Natural killer cell (primary cell): ENCODE results near the gene DHCR24. TPM values are rescaled to one million over a fixed set of nuclear protein-coding genes. Genes with fewer than 3 reads are reported as not detected.

Source experiments
- ATAC-seq, 3 donors: fragments of 150-1000 bp in 2 of 3; fragments of 200-7000 bp in 1 of 3; cut with Tn5 transposase; 1 replicate in 1 of 3; 2 replicates in 2 of 3; pipeline ENCODE4 v1.10.0; 2021; ENCODE audit warnings: mild to moderate bottlenecking in 2 of 3, moderate library complexity in 2 of 3
- DNase-seq, 2 donors: peaks; one replicate each; pipeline versions ENCODE4 v3.0.0 to v3.0.0-alpha.2; 2013 to 2021; ENCODE audit warnings: mixed read lengths in 1 of 2
- H3K27ac ChIP-seq: one replicate; pipeline ENCODE4 v1.5.1; 2013; ENCODE audit warnings: mild to moderate bottlenecking, low read length
- H3K27me3 ChIP-seq: one replicate; pipeline ENCODE4 v1.6.1; 2013; ENCODE audit warnings: low read length; ENCODE audit not compliant: control insufficient read depth, insufficient read depth
- H3K36me3 ChIP-seq: one replicate; pipeline ENCODE4 v1.6.1; 2013; ENCODE audit warnings: low read length; ENCODE audit not compliant: control insufficient read depth, insufficient read depth
- H3K4me1 ChIP-seq: one replicate; pipeline ENCODE4 v1.6.1; 2013; ENCODE audit warnings: low read length; ENCODE audit not compliant: control insufficient read depth, insufficient read depth
- H3K4me3 ChIP-seq: one replicate; pipeline ENCODE4 v1.5.1; 2013; ENCODE audit warnings: low read length
- H3K9me3 ChIP-seq: one replicate; pipeline ENCODE4 v1.6.1; 2013; ENCODE audit warnings: low read length; ENCODE audit not compliant: control insufficient read depth, insufficient read depth
- H3K27ac Mint-ChIP-seq, 2 donors: one replicate each; pipeline ENCODE4 v1.8.0; 2022; ENCODE audit warnings: mild to moderate bottlenecking in 2 of 2, mixed read lengths in 2 of 2, moderate library complexity in 1 of 2
- H3K27me3 Mint-ChIP-seq, 2 donors: one replicate each; pipeline ENCODE4 v1.8.0; 2022; ENCODE audit warnings: low read depth in 2 of 2, mixed read lengths in 2 of 2
- H3K36me3 Mint-ChIP-seq: one replicate; pipeline ENCODE4 v1.8.0; 2022; ENCODE audit warnings: mixed read lengths
- H3K4me1 Mint-ChIP-seq, 2 donors: one replicate each; pipeline ENCODE4 v1.8.0; 2022; ENCODE audit warnings: mixed read lengths in 2 of 2
- H3K4me3 Mint-ChIP-seq: one replicate; pipeline ENCODE4 v1.8.0; 2022; ENCODE audit warnings: mild to moderate bottlenecking, moderate library complexity, mixed read lengths
- H3K9me3 Mint-ChIP-seq, 2 donors: one replicate each; pipeline ENCODE4 v1.8.0; 2022; ENCODE audit warnings: mixed read lengths in 2 of 2
- CTCF ChIP-seq: fragments of 200-600 bp; IDR thresholded peaks from one replicate; pipeline ENCODE4 v1.8.0; 2022; ENCODE audit warnings: antibody characterized with exemption
- WGBS: methylation state at CpG from one replicate; pipeline ENCODE4 v1.1.7; 2013; ENCODE audit warnings: missing lambda C conversion rate; ENCODE audit not compliant: insufficient coverage; 5-methylcytosine and 5-hydroxymethylcytosine counted together
- intact Hi-C: fragments of 100-400 bp; cut with micrococcal nuclease; formaldehyde crosslinking; loops from one replicate; pipeline ENCODE4 v1.14.2; 2022
- total RNA-seq, 4 donors: library from RNA; stranded (reverse); fragments of 120-200 nt in 1 of 4; gene quantifications; one replicate each; pipeline versions ENCODE4 v1.2.3 to v1.2.4, GENCODE V29; 2013 to 2022

Gene DHCR24
- total RNA-seq, 3 donors from 2014 or later (not counting 1 experiment from before 2014, with no cell fraction given): 8.7 to 17.2 (median 10.4) TPM

GRCh38 chr1:54816130-54816529 lies 70.9 kb downstream of the DHCR24 start:
- H3K36me3 Mint-ChIP-seq: peaks cover 17% of the 10 kb centered on the region
- H3K27ac ChIP-seq: no peak overlapping the region
- no peak for TF ChIP-seq CTCF
- H3K9me3 ChIP-seq: no peaks in the 10 kb centered on the region
- peaks cover 12% of the 10 kb centered on the region for H3K36me3 ChIP-seq
- peak overlapping the region in 1 of 2 donors; percentile 28 for H3K27ac Mint-ChIP-seq
- H3K27me3 Mint-ChIP-seq: no peaks in the 10 kb centered on the region
- peaks cover 18 to 40% of the 10 kb centered on the region in 2 donors for H3K4me1 Mint-ChIP-seq
- H3K9me3 Mint-ChIP-seq: no peaks in the 10 kb centered on the region
- no peak overlapping the region for H3K4me3 Mint-ChIP-seq
- H3K4me1 ChIP-seq: peaks cover 19% of the 10 kb centered on the region
- DNase-seq: no peak
- ATAC-seq: no peak
- H3K4me3 ChIP-seq: no peak overlapping the region
- intact Hi-C loops: no loop called here
- no peaks in the 10 kb centered on the region for H3K27me3 ChIP-seq
- 72% methylated on average over 6 of the region's 6 CpGs for WGBS

GRCh38 chr1:54815086-54815876 lies 71.7 kb downstream of the DHCR24 start:
- no peak overlapping the region for H3K4me3 ChIP-seq
- H3K27me3 Mint-ChIP-seq: no peaks in the 10 kb centered on the region
- H3K9me3 Mint-ChIP-seq: no peaks in the 10 kb centered on the region
- H3K4me1 Mint-ChIP-seq: peaks cover 23 to 42% of the 10 kb centered on the region in 2 donors
- no peaks in the 10 kb centered on the region for H3K27me3 ChIP-seq
- no peaks in the 10 kb centered on the region for H3K9me3 ChIP-seq
- no peak for TF ChIP-seq CTCF
- intact Hi-C loops: no loop called here
- H3K4me1 ChIP-seq: peaks cover 26% of the 10 kb centered on the region
- no peak overlapping the region for H3K27ac ChIP-seq
- WGBS: 94% methylated on average over 7 of the region's 7 CpGs
- DNase-seq: no peak
- H3K36me3 ChIP-seq: peaks cover 12% of the 10 kb centered on the region
- H3K27ac Mint-ChIP-seq: peak overlapping the region in 1 of 2 donors; percentile 28
- no peak overlapping the region for H3K4me3 Mint-ChIP-seq
- peaks cover 13% of the 10 kb centered on the region for H3K36me3 Mint-ChIP-seq
- ATAC-seq: no peak

- H3K27me3 Mint-ChIP-seq: no peaks in the 10 kb centered on the region
- H3K4me1 Mint-ChIP-seq: peaks cover 30 to 43% of the 10 kb centered on the region in 2 donors
- intact Hi-C loops: loop anchor here (5.0 kb wide), 1 partner anchor 317 kb away; no protein-coding TSS in a partner anchor
- no peak overlapping the region for H3K4me3 Mint-ChIP-seq
- no peak for TF ChIP-seq CTCF
- no peak overlapping the region for H3K4me3 ChIP-seq
- H3K27ac Mint-ChIP-seq: no peak overlapping the region
- H3K27me3 ChIP-seq: no peaks in the 10 kb centered on the region
- DNase-seq: no peak
- H3K4me1 ChIP-seq: peaks cover 33% of the 10 kb centered on the region
- H3K36me3 Mint-ChIP-seq: peaks cover 13% of the 10 kb centered on the region
- no peak overlapping the region for H3K27ac ChIP-seq
- no peaks in the 10 kb centered on the region for H3K9me3 Mint-ChIP-seq
- H3K36me3 ChIP-seq: peaks cover 12% of the 10 kb centered on the region
- WGBS: 97% methylated on average over 5 of the region's 5 CpGs
- no peaks in the 10 kb centered on the region for H3K9me3 ChIP-seq
- no peak for ATAC-seq
Observed at GRCh38 chr1:54814571-54814970, 72.4 kb downstream of the DHCR24 start.
